Panc1 (cell line): ENCODE results near the gene MED13L. TPM values are rescaled to one million over a fixed set of nuclear protein-coding genes. Genes with fewer than 3 reads are reported as not detected.

Experiments
- ATAC-seq: fragments of 200-7000 bp; cut with Tn5 transposase; 2 replicates; pipeline ENCODE4 v1.9.1; 2020; ENCODE audit warnings: mild to moderate bottlenecking, moderate library complexity
- BruUV-seq: library from RNA; stranded (reverse); fragments of 400-500 nt; replicated peaks from 2 replicates; lab custom pipeline; 2021; lab: Mats Ljungman, UMichigan
- CTCF ChIA-PET: fragments of 300-600 bp; sonication (Branson Sonifier 250); formaldehyde crosslinking; loops from one replicate; lab custom pipeline; 2022; ENCODE audit warnings: antibody characterized with exemption; lab: Charles Lee
- POLR2A ChIA-PET: fragments of 300-600 bp; sonication (Branson Sonifier 250); formaldehyde crosslinking; loops from one replicate; lab custom pipeline; 2022; ENCODE audit warnings: antibody characterized with exemption; lab: Charles Lee
- DNase-seq: peaks from one replicate; pipeline ENCODE4 v3.0.0-alpha.2; 2010; ENCODE audit warnings: low read depth, low spot score
- H3K27ac ChIP-seq: 2 replicates; pipeline ENCODE4 v1.5.1; 2011; ENCODE audit warnings: mild to moderate bottlenecking, low read length, inconsistent platforms
- H3K27me3 ChIP-seq: fragments of 200-500 bp; sonication (Bioruptor generic); 2 replicates; pipeline ENCODE4 v1.6.0; 2014; ENCODE audit warnings: low read length, inconsistent platforms; ENCODE audit not compliant: control insufficient read depth, insufficient read depth
- H3K36me3 ChIP-seq: fragments of 200-500 bp; sonication (Bioruptor generic); 2 replicates; pipeline ENCODE4 v1.5.1; 2014; ENCODE audit warnings: inconsistent platforms, mild to moderate bottlenecking, low read length, moderate library complexity; ENCODE audit not compliant: control insufficient read depth, insufficient read depth
- H3K4me1 ChIP-seq: 2 replicates; pipeline ENCODE4 v1.5.1; 2011; ENCODE audit warnings: inconsistent platforms, mild to moderate bottlenecking, low read length, moderate library complexity; ENCODE audit not compliant: control insufficient read depth, insufficient read depth
- H3K4me3 ChIP-seq, 2 experiments: 2 replicates each; pipeline ENCODE4 v1.5.1; 2011 to 2012; ENCODE audit warnings: low read depth in 2 of 2, low read length in 2 of 2, mild to moderate bottlenecking in 2 of 2, inconsistent platforms in 1 of 2, moderate library complexity in 1 of 2
- H3K9me3 ChIP-seq: fragments of 200-500 bp; sonication (Bioruptor generic); 2 replicates; pipeline ENCODE4 v1.5.1; 2014; ENCODE audit warnings: low read depth, mild to moderate bottlenecking, inconsistent platforms, low read length, moderate library complexity; ENCODE audit not compliant: control insufficient read depth, insufficient read depth
- CTCF ChIP-seq: fragments of 450-650 bp; IDR thresholded peaks from 2 replicates; pipeline ENCODE4 v1.5.1; 2017; ENCODE audit warnings: mild to moderate bottlenecking
- POLR2AphosphoS5 ChIP-seq: IDR thresholded peaks from 2 replicates; pipeline ENCODE4 v1.6.1; 2012; ENCODE audit warnings: mild to moderate bottlenecking, low read depth, low read length, moderate library complexity
- REST ChIP-seq, 2 experiments: IDR thresholded peaks; 2 replicates each; pipeline ENCODE4 v1.6.1; 2011 to 2012; ENCODE audit warnings: low read depth in 2 of 2, control low read depth in 1 of 2, low read length in 1 of 2, mild to moderate bottlenecking in 1 of 2, moderate library complexity in 1 of 2; ENCODE audit not compliant: insufficient read depth in 1 of 2
- SIN3A ChIP-seq: IDR thresholded peaks from 2 replicates; pipeline ENCODE4 v1.6.1; 2012; ENCODE audit warnings: low read depth, mild to moderate bottlenecking, low read length, moderate library complexity, borderline replicate concordance; ENCODE audit not compliant: insufficient read depth
- TCF7L2 ChIP-seq: IDR thresholded peaks from 2 replicates; pipeline ENCODE4 v1.6.1; 2011; ENCODE audit warnings: mild to moderate bottlenecking, low read depth, low read length, inconsistent platforms
- in situ Hi-C: cut with HindIII; loops from 2 replicates; pipeline ENCODE4 v1.10.0; 2016; ENCODE audit warnings: low sequenced_read_pairs, low pct_unique_long_range_greater_than_20kb
- intact Hi-C: fragments of 100-400 bp; cut with micrococcal nuclease; formaldehyde crosslinking; loops from one replicate; pipeline ENCODE4 v1.10.0; 2022; ENCODE audit not compliant: unreplicated experiment
- total RNA-seq: library from RNA; stranded (reverse); gene quantifications from one replicate; pipeline ENCODE4 v1.2.1, GENCODE V29; 2021; ENCODE audit not compliant: unreplicated experiment

MED13L gene
- total RNA-seq, 1 experiment from 2014 or later = 170 TPM

DNA sequence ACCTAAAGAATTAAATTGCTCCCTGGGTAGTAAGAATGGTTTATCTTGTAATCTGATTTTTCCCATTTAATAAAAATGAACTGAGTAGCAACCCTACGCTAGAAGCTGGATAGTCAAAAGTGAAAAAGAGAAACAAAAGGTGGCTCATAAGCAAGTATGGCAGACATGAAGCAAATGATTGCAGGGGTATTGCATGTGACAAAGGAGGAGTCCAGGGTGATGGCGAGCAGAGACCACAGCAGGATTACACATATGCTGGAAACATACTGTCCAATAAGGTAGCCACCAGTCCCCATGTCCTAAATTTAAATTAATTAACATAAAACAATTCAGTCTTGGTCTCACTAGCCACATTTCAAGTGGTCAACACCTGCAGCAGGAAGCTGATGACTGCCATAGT, 283.8 kb downstream of the MED13L start:
- ChIA-PET CTCF (no interaction called here), POLR2A (no interaction called here)
- no peak for TF ChIP-seq TCF7L2
- no peak for TF ChIP-seq CTCF
- TF ChIP-seq REST (IDR thresholded peaks at IDR 0.05; ENCODE audit: insufficient read depth in 1 of 2, low read depth in 2 of 2, low read length in 1 of 2) = no peak
- TF ChIP-seq SIN3A = no peak
- no peak for TF ChIP-seq POLR2AphosphoS5
- BruUV-seq = no TSS peak
- Histone ChIP-seq H3K27me3 (no peaks in the 10 kb centered on the region), H3K9me3 (no peaks in the 10 kb centered on the region), H3K4me1 (peaks cover 13% of the 10 kb centered on the region), H3K27ac (no peak overlapping the region), H3K36me3 (peaks cover 18% of the 10 kb centered on the region), H3K4me3 (no peak overlapping the region)
- intact Hi-C loops (no loop called here), in situ Hi-C loops (no loop called here)
- ATAC-seq (no peak), DNase-seq (no peak)

- H3K36me3 ChIP-seq = peaks cover 30% of the 10 kb centered on the region
- intact Hi-C loops = no loop called here
- POLR2A ChIA-PET = no interaction called here
These were observed 287.3 kb downstream of the MED13L start for GRCh38 chr12:115990241-115990640.

More at GRCh38 chr12:115990241-115990640, 287.3 kb downstream of the MED13L start:
- no peaks in the 10 kb centered on the region for H3K9me3 ChIP-seq
- TF ChIP-seq CTCF (no peak), SIN3A (no peak), POLR2AphosphoS5 (no peak), REST (IDR thresholded peaks at IDR 0.05; ENCODE audit: insufficient read depth in 1 of 2, low read depth in 2 of 2, low read length in 1 of 2) (no peak), TCF7L2 (no peak)
- no peak for ATAC-seq
- in situ Hi-C loops = no loop called here
- H3K27me3 ChIP-seq = no peaks in the 10 kb centered on the region
- DNase-seq = no peak
- CTCF ChIA-PET = no interaction called here
- H3K4me1 ChIP-seq = 0 out of 2 replicates have a peak, but pooled peaks cover 5% of the 10 kb centered on the region
- no TSS peak for BruUV-seq
- H3K27ac ChIP-seq = no peak overlapping the region
- no peak overlapping the region for H3K4me3 ChIP-seq
